Lower leg skin (tissue), 4 donors: ENCODE data around the gene PARP15. TPM values are rescaled to one million over a fixed set of nuclear protein-coding genes. Genes with fewer than 3 reads are reported as not detected.
A peak's percentile ranks its signal among the peaks of the same experiment; 100 is the strongest.
"Not testable (repeated sequence)": the region's sequence is repeated elsewhere in the genome, so short reads cannot be mapped to it uniquely, and the experiment has no call there.

Experiments
- DNase-seq, 2 donors: peaks; one replicate each; pipeline ENCODE4 v3.0.0-alpha.2; 2019; ENCODE audit warnings: low spot score in 2 of 2
- H3K4me3 ChIP-seq: fragments of 200-600 bp; sonication (generic); 2 replicates; pipeline ENCODE4 v1.5.1; 2017; ENCODE audit warnings: mild to moderate bottlenecking, low read depth; ENCODE audit not compliant: poor library complexity, severe bottlenecking
- CTCF ChIP-seq, 3 donors: fragments of 450-650 bp; IDR thresholded peaks; one replicate each; pipeline ENCODE4 v1.5.1; 2016; ENCODE audit warnings: antibody characterized with exemption in 3 of 3, mild to moderate bottlenecking in 3 of 3, moderate library complexity in 2 of 3
- POLR2A ChIP-seq, 2 donors: fragments of 450-650 bp; IDR thresholded peaks; one replicate each; pipeline ENCODE4 v1.6.1; 2016 to 2017; ENCODE audit warnings: antibody characterized with exemption in 2 of 2, mild to moderate bottlenecking in 1 of 2, moderate library complexity in 1 of 2
- WGBS, 2 donors: methylation state at CpG; one replicate each; pipeline ENCODE4 v1.1.5; 2018; 5-methylcytosine and 5-hydroxymethylcytosine counted together
- intact Hi-C: fragments of 100-400 bp; cut with DNase I; formaldehyde crosslinking; loops from one replicate; pipeline ENCODE4 v1.15.0; 2023; ENCODE audit warnings: low total_unique reads
- total RNA-seq, 4 donors: library from RNA; depleted of rRNA; stranded (reverse); fragments of >200 nt; gene quantifications; one replicate each; pipeline ENCODE4 v1.1.0, GENCODE V29; 2016

Gene PARP15
- total RNA-seq, 4 donors from 2014 or later = 0.29 to 0.71 (median 0.38) TPM; not detected in 1

- intact Hi-C loops = loop anchor here (10.0 kb wide), 1 partner anchor 275 kb away; no protein-coding TSS in a partner anchor
- peak in 1 of 2 donors; percentile 21 for DNase-seq
- H3K4me3 ChIP-seq = peak overlapping the region; percentile 88
- 18 to 22% methylated on average over 10 of the region's 10 CpGs for WGBS, 2 donors
- TF ChIP-seq POLR2A (IDR thresholded peaks at IDR 0.05) (no peak), CTCF (IDR thresholded peaks at IDR 0.05) (no peak)
These were observed 102.5 kb downstream of the PARP15 start for GRCh38 chr3:122679882-122680474.

GRCh38 chr3:122680475-122681283, 103.2 kb downstream of the PARP15 start, which contains the start of gene PARP14:
TSS of gene PARP14 (plus strand) at chr3:122680839. CDS start at chr3:122680884, 45 bp downstream.
- WGBS, 2 donors = 0 to 1% methylated on average over 33 to 57 of the region's 63 CpGs
- DNase-seq = peak; percentile 51 to 93
- TF ChIP-seq POLR2A (IDR thresholded peaks at IDR 0.05) (no peak), CTCF (IDR thresholded peaks at IDR 0.05) (no peak)
- intact Hi-C loops = loop anchor here (10.0 kb wide), 1 partner anchor 276 kb away; no protein-coding TSS in a partner anchor
- H3K4me3 ChIP-seq = peak within 1 kb of the TSS; percentile 88

- H3K4me3 ChIP-seq = peak overlapping the region; percentile 88
- TF ChIP-seq CTCF (IDR thresholded peaks at IDR 0.05) (no peak), POLR2A (IDR thresholded peaks at IDR 0.05) (no peak)
- 30 to 32% methylated on average over 24 of the region's 24 CpGs for WGBS, 2 donors
- intact Hi-C loops = loop anchor here (10.0 kb wide), 1 partner anchor 277 kb away; no protein-coding TSS in a partner anchor
- no peak for DNase-seq
These were observed 104.0 kb downstream of the PARP15 start for GRCh38 chr3:122681284-122681973.

- intact Hi-C loops = loop anchor here (10.0 kb wide), 1 partner anchor 277 kb away; no protein-coding TSS in a partner anchor
- TF ChIP-seq POLR2A (IDR thresholded peaks at IDR 0.05) = no peak
- no peak for TF ChIP-seq CTCF (IDR thresholded peaks at IDR 0.05)
- no peak for DNase-seq
- H3K4me3 ChIP-seq = no peak overlapping the region
- 77 to 87% methylated on average over 3 of the region's 3 CpGs for WGBS, 2 donors
These were observed 104.5 kb downstream of the PARP15 start for GRCh38 chr3:122681974-122682409.

GRCh38 chr3:122682778-122683411, 105.4 kb downstream of the PARP15 start:
- intact Hi-C loops = loop anchor here (10.0 kb wide), 1 partner anchor 278 kb away; no protein-coding TSS in a partner anchor
- WGBS, 2 donors = 91 to 93% methylated on average over 11 of the region's 11 CpGs
- DNase-seq, H3K4me3 ChIP-seq: not testable (repeated sequence)
